SK-N-MC (cell line): ENCODE data around the gene DGKZ.

ENCODE experiments used
- EZH2 ChIP-seq: fragments of 200-600 bp; sonication (generic); IDR thresholded peaks from one replicate; pipeline ENCODE4 v1.6.1; 2017; ENCODE audit warnings: antibody characterized with exemption
- POLR2AphosphoS5 ChIP-seq: IDR thresholded peaks from 2 replicates; pipeline ENCODE4 v1.6.1; 2012; ENCODE audit warnings: mild to moderate bottlenecking, low read depth, low read length, borderline replicate concordance

- TF ChIP-seq POLR2AphosphoS5 (no peak), EZH2 (no peak)
Observed at GRCh38 chr11:46315033-46315738, 32.1 kb upstream of the DGKZ start.
